Cardiac septum (tissue), 1 donor: ENCODE results near the gene DKKL1. TPM values are rescaled to one million over a fixed set of nuclear protein-coding genes. Genes with fewer than 3 reads are reported as not detected.

ENCODE experiments used
- DNase-seq: peaks from one replicate; pipeline ENCODE4 v3.0.0-alpha.2; 2020; ENCODE audit warnings: low spot score
- intact Hi-C: fragments of 100-400 bp; cut with DNase I; formaldehyde crosslinking; loops from one replicate; pipeline ENCODE4 v1.14.0; 2022
- total RNA-seq: library from RNA; stranded (reverse); fragmentation: NEBNext Ultra II Directional; extraction: Animal tissue kit (Norgen Biotek cat#: 25700); gene quantifications from one replicate; pipeline ENCODE4 v1.2.1, GENCODE V29; 2021
- donor health status: DM: no; HTN: no; CAD: no.

The DKKL1 gene
- total RNA-seq, 1 donor from 2014 or later = not detected

- intact Hi-C loops = no loop called here
- DNase-seq = no peak
These were observed 27.0 kb upstream of the DKKL1 start for GRCh38 chr19:49336482-49337266.

- intact Hi-C loops = no loop called here
- DNase-seq = no peak
These were observed 26.2 kb upstream of the DKKL1 start for GRCh38 chr19:49337267-49338022.

- intact Hi-C loops = no loop called here
- no peak for DNase-seq
These were observed 25.5 kb upstream of the DKKL1 start for GRCh38 chr19:49338023-49338677.

GRCh38 chr19:49338691-49339300 lies 24.9 kb upstream of the DKKL1 start:
- DNase-seq = peak; percentile 75
- intact Hi-C loops = no loop called here

GRCh38 chr19:49339301-49340068 lies 24.2 kb upstream of the DKKL1 start:
- peak; percentile 90 for DNase-seq
- intact Hi-C loops = loop anchor here (2.0 kb wide), 1 partner anchor 21 kb away; no protein-coding TSS in a partner anchor

- peak; percentile 77 for DNase-seq
- intact Hi-C loops = loop anchor here (2.0 kb wide), 1 partner anchor 21 kb away; no protein-coding TSS in a partner anchor
These were observed 23.4 kb upstream of the DKKL1 start for GRCh38 chr19:49340069-49340864.

GRCh38 chr19:49340865-49341718 lies 22.6 kb upstream of the DKKL1 start:
- intact Hi-C loops = loop anchor here (2.0 kb wide), 1 partner anchor 20 kb away; no protein-coding TSS in a partner anchor
- peak; percentile 60 for DNase-seq

GRCh38 chr19:49342291-49342721 lies 21.4 kb upstream of the DKKL1 start:
- intact Hi-C loops = no loop called here

GRCh38 chr19:49343123-49343522 lies 20.6 kb upstream of the DKKL1 start:
- intact Hi-C loops = no loop called here
- DNase-seq = peak; percentile 69

More at GRCh38 chr19:49342291-49342721, 21.4 kb upstream of the DKKL1 start:
- peak; percentile 35 for DNase-seq

- intact Hi-C loops = no loop called here
- no peak for DNase-seq
These were observed 18.9 kb upstream of the DKKL1 start for GRCh38 chr19:49344505-49345423.

- no peak for DNase-seq
- intact Hi-C loops = no loop called here
These were observed 16.5 kb upstream of the DKKL1 start for GRCh38 chr19:49347191-49347590.

GRCh38 chr19:49347835-49348234 lies 15.8 kb upstream of the DKKL1 start:
- no peak for DNase-seq
- intact Hi-C loops = no loop called here

- intact Hi-C loops = no loop called here
- DNase-seq = no peak
These were observed 15.1 kb upstream of the DKKL1 start for GRCh38 chr19:49348305-49349189.

GRCh38 chr19:49349567-49349966 lies 14.1 kb upstream of the DKKL1 start:
- intact Hi-C loops = no loop called here
- no peak for DNase-seq

- intact Hi-C loops = no loop called here
- DNase-seq = no peak
These were observed 7.7 kb upstream of the DKKL1 start for GRCh38 chr19:49355909-49356353.
